Kidney capillary endothelial cell (primary cell): ENCODE data around the gene MAPK10.

Experiments used
- DNase-seq: peaks from one replicate; pipeline ENCODE4 v3.0.0-alpha.2; 2018; ENCODE audit warnings: low spot score

Gene MAPK10

GRCh38 chr4:86278126-86278525 lies 81.7 kb downstream of the MAPK10 start:
- DNase-seq, result no peak

GRCh38 chr4:86274642-86275041 lies 85.2 kb downstream of the MAPK10 start:
- no peak for DNase-seq

GRCh38 chr4:86272669-86273068 lies 87.2 kb downstream of the MAPK10 start:
- DNase-seq, result no peak

- DNase-seq, result no peak
Measured at GRCh38 chr4:86271057-86271456, 88.8 kb downstream of the MAPK10 start.

GRCh38 chr4:86269354-86269753 lies 90.5 kb downstream of the MAPK10 start:
- DNase-seq, result no peak

GRCh38 chr4:86264241-86264640 lies 95.6 kb downstream of the MAPK10 start:
- no peak for DNase-seq

- no peak for DNase-seq
Measured at GRCh38 chr4:86261636-86262035, 98.2 kb downstream of the MAPK10 start.

- DNase-seq, result no peak
Measured at GRCh38 chr4:86256086-86256485, 103.8 kb downstream of the MAPK10 start.

GRCh38 chr4:86250619-86251018 lies 109.2 kb downstream of the MAPK10 start:
- no peak for DNase-seq

- no peak for DNase-seq
Measured at GRCh38 chr4:86250006-86250405, 109.8 kb downstream of the MAPK10 start.

GRCh38 chr4:86249074-86249473 lies 110.8 kb downstream of the MAPK10 start:
- no peak for DNase-seq

GRCh38 chr4:86247906-86248305 lies 111.9 kb downstream of the MAPK10 start:
- DNase-seq, result no peak

GRCh38 chr4:86247320-86247719 lies 112.5 kb downstream of the MAPK10 start:
- no peak for DNase-seq

- DNase-seq, result no peak
Measured at GRCh38 chr4:86243750-86244149, 116.1 kb downstream of the MAPK10 start.

- no peak for DNase-seq
Measured at GRCh38 chr4:86242677-86243076, 117.2 kb downstream of the MAPK10 start.

- no peak for DNase-seq
Measured at GRCh38 chr4:86235549-86235948, 124.3 kb downstream of the MAPK10 start.

GRCh38 chr4:86233681-86234080 lies 126.2 kb downstream of the MAPK10 start:
- DNase-seq, result no peak

GRCh38 chr4:86233090-86233489 lies 126.8 kb downstream of the MAPK10 start:
- DNase-seq, result no peak

- DNase-seq, result peak; percentile 23
Measured at GRCh38 chr4:86223472-86223871, 136.4 kb downstream of the MAPK10 start.

GRCh38 chr4:86221002-86221401 lies 138.9 kb downstream of the MAPK10 start:
- no peak for DNase-seq

- DNase-seq, result peak; percentile 34
Measured at GRCh38 chr4:86220121-86220520, 139.7 kb downstream of the MAPK10 start.

GRCh38 chr4:86218746-86219473 lies 140.9 kb downstream of the MAPK10 start:
- DNase-seq, result no peak

- no peak for DNase-seq
Measured at GRCh38 chr4:86203176-86203575, 156.7 kb downstream of the MAPK10 start.

- no peak for DNase-seq
Measured at GRCh38 chr4:86185659-86186058, 174.2 kb downstream of the MAPK10 start.
